ACHN (cell line): ENCODE data around the gene CEL.
"Not testable (repeated sequence)": the region's sequence is repeated elsewhere in the genome, so short reads cannot be mapped to it uniquely, and the experiment has no call there.

Experiments used
- DNase-seq: peaks from one replicate; pipeline ENCODE4 v3.0.0-alpha.2; 2015
- in situ Hi-C: cut with HindIII; loops from 2 replicates; pipeline ENCODE4 v1.10.0; 2017; ENCODE audit warnings: low sequenced_read_pairs, low pct_ligation_motif_present, low pct_unique_long_range_greater_than_20kb

Gene CEL

GRCh38 chr9:133075925-133076630 is 14.3 kb downstream of the CEL start:
- in situ Hi-C loops: no loop called here

DNA sequence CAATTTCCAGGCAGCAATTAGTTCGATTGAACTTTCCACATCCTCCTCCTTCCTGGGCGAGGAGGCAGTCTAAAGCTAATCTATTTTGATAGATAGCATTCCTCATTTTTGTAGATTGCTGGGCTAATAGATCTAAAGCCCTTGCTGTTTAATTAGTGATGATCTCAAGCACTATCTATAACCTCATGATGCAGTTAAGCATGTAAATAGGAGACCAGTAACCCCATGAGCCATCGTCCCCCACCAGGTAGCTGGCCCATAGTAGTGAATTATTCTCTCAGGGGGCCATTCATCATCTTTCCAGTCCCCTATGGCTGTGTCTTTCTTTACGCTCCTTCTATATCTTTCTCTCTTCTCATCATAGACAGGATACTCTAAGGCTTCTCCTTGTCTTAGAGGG is 14.9 kb downstream of the CEL start:
- in situ Hi-C loops: no loop called here
- DNase-seq: no peak

More at GRCh38 chr9:133075925-133076630, 14.3 kb downstream of the CEL start:
- DNase-seq: peak; percentile 15

DNA sequence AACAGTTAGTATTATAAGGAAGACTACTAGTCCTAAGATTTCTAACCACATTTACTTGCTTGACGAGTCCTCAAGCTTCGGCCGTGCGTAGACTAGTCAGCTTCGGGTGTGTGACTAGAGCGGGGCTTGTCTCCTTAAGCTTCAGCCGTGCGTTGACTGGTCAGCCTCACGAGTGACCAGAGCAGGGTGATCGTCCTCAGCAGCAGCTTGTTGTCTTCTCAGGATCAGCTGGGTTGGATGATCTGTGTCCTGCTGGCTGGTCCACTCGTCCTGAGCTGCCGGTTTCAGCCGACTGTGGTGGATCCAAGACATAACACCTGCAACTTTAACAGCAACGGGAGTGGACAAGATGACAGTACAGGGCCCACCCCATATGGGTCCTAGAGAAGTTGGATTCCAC is 16.7 kb downstream of the CEL start:
- DNase-seq: no peak
- in situ Hi-C loops: no loop called here

- no peak for DNase-seq
- in situ Hi-C loops: no loop called here
These were observed 18.4 kb downstream of the CEL start for GRCh38 chr9:133080161-133080560.

DNA sequence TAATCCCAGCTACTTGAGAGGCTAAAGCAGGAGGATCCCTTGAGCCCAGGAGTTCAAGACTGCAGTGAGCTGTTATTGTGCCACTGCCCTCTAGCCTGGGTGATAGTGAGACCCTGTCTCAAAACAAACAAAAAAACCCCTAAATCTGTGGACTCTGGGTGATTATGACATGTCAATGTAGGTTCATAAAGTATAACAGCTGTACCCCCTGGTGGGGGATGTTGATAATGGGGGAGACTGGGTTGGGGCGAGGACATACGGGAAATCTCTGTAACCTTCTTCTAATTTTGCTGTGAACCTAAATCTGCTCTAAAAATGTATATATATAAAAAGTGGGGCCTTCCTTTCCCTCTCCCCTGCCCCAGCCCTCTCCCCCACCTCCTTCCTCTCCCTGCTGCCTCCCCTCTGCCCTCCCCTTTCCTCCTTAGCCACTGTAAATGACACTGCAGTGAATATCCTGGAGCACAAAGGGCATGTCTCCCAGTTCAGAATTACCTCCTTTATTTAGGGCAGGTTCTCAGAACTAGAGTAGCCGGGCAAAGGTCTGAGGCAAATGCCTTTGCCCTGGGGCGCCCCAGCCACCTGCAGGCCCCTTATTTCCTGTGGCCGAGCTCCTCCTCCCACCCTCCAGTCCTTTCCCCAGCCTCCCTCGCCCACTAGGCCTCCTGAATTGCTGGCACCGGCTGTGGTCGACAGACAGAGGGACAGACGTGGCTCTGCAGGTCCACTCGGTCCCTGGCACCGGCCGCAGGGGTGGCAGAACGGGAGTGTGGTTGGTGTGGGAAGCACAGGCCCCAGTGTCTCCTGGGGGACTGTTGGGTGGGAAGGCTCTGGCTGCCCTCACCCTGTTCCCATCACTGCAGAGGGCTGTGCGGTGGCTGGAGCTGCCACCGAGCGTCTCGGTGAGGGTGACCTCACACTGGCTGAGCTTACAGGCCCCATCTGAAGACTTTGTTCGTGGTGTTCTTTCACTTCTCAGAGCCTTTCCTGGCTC is 19.3 kb downstream of the CEL start:
- DNase-seq, in situ Hi-C loops: not testable (repeated sequence)

GRCh38 chr9:133081957-133082644 is 20.3 kb downstream of the CEL start:
- in situ Hi-C loops, DNase-seq: not testable (repeated sequence)

GRCh38 chr9:133083688-133084087 is 21.9 kb downstream of the CEL start:
- in situ Hi-C loops, DNase-seq: not testable (repeated sequence)

DNA sequence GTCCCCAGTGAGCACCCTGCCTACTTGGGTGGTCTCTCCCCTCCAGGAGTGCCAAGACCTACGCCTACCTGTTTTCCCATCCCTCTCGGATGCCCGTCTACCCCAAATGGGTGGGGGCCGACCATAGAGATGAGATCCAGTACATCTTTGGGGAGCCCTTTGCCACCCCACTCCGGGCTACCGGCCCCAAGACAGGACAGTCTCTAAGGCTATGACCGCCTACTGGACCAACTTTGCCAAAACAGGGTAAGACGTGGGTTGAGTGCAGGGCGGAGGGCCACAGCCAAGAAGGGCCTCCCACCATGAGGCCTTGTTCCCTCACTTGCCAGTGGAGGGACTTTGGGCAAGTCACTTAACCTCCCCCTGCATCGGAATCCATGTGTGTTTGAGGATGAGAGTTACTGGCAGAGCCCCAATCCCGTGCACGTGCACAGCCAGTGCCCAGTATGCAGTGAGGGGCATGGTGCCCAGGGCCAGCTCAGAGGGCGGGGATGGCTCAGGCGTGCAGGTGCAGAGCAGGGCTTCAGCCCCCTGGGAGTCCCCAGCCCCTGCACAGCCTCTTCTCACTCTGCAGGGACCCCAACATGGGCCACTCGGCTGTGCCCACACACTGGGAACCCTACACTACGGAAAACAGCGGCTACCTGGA is 24.6 kb downstream of the CEL start:
- DNase-seq, in situ Hi-C loops: not testable (repeated sequence)

- in situ Hi-C loops: no loop called here
- no peak for DNase-seq
These were observed 25.1 kb downstream of the CEL start for GRCh38 chr9:133086894-133087293.

GRCh38 chr9:133087429-133088145 is 25.8 kb downstream of the CEL start:
- no peak for DNase-seq
- in situ Hi-C loops: no loop called here

DNA sequence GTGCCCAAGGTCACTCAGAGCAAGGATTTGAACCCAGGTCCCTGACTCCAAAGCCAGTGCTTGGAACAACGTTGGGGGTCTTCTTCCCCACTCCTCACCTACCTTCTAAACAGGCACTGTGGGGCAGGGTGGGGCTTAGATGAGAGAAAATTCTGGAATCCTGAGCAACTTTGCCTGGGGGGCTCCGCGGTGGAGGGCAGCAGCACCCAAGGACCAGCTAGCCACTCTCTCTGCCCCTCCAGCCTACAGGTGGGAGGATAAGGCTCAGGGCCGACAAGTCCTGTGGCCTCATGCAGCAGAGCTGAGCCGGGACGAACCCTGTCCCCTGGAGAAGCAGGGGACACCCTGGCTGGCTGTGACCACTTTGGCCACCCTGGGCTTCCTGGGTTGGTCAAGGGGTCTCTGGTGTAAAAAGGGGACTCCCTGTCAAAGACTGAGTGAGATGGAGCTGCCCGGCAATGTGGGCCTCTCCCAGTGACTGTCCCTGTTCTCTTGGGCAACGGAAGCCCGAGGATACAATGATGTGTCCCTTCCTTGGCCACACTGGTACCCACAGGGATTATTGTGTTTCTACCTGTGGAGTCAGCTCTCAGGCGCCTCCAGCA is 26.5 kb downstream of the CEL start:
- in situ Hi-C loops: no loop called here
- DNase-seq: no peak

DNA sequence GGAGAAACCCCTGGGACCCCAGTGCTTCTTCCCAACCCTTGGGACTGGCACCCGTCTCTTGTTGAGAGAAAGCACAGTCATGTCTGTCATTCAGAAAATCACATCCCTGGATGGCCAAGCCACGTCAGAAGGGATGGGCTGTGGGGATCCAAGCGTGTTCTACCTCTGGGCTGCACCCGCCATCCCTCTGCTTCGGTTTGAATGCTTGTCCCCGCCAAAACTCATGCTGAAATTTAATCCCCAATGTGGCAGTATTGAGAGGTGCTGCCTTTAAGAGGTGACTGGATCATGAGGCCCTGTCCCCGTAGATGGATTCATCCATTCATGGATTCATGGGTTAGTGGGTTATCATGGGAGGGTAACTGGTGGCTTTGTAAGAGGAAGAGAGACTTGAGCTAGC is 27.0 kb downstream of the CEL start:
- in situ Hi-C loops: no loop called here
- DNase-seq: no peak

GRCh38 chr9:133089271-133089671 is 27.5 kb downstream of the CEL start:
- in situ Hi-C loops: no loop called here
- no peak for DNase-seq

GRCh38 chr9:133090187-133090586 is 28.4 kb downstream of the CEL start:
- DNase-seq: no peak
- in situ Hi-C loops: no loop called here

GRCh38 chr9:133090752-133091385 is 29.1 kb downstream of the CEL start:
- in situ Hi-C loops: no loop called here

GRCh38 chr9:133094351-133094750 is 32.6 kb downstream of the CEL start:
- DNase-seq, in situ Hi-C loops: not testable (repeated sequence)

More at GRCh38 chr9:133090752-133091385, 29.1 kb downstream of the CEL start:
- DNase-seq: no peak

DNA sequence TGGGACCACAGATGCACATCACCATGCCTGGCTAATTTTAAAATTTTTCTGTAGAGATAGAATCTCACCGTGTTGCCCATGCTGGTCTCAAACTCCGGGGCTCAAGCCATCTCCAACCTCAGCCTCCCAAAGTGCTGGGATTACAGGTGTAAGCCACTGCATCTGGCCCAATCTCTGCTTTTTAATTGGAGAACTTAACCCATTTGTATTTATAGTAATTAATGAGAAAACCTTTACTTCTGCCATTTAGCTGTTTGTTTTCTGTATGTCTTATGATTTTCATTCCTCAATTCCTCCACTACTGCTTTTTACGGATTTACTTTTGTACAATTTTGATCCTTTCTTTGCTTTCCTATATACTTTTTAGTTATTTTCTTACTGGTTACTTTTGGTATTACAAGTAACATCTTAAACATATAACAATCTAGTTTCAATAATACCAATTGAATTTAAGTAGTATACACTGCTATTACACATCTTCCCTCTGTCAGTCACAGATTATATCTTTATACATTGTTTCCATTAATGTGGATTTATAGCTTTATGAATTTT is 33.1 kb downstream of the CEL start:
- in situ Hi-C loops: no loop called here
- DNase-seq: no peak
